ENCODE measurements around the gene RPL41. TPM values are rescaled to one million over a fixed set of nuclear protein-coding genes. Genes with fewer than 3 reads are reported as not detected.
A peak's percentile ranks its signal among the peaks of the same experiment; 100 is the strongest.

Gene RPL41
- total RNA-seq, 6 experiments from 2014 or later = 516 to 1,547 (median 1,257) TPM

- ATAC-seq (peak; percentile 56 to 71 (median 64)), DNase-seq (peak; percentile 92 to 93 (median 93))
- Histone ChIP-seq H3K9me3 (no peaks in the 10 kb centered on the region), H3K27me3 (no peaks in the 10 kb centered on the region), H3K4me3 (peak overlapping the region; percentile 82 to 92 (median 90)), H3K36me3 (peaks cover 0 to 9% (median 4%) of the 10 kb centered on the region in 4 donors), H3K4me1 (peaks cover 0 to 31% (median 7%) of the 10 kb centered on the region in 4 donors), H3K27ac (peak overlapping the region; percentile 91 to 99 (median 93))
- TF ChIP-seq CTCF (IDR thresholded peaks at IDR 0.05) (peak; percentile 73 to 79 (median 76)), POLR2A (IDR thresholded peaks at IDR 0.05) (peak; percentile 77)
- WGBS (ENCODE audit: insufficient coverage, low coverage, low lambda C conversion rate, missing lambda C conversion rate) = 5% methylated on average over 22 of the region's 50 CpGs
- intact Hi-C loops (cut with DNase I) = no loop called here
Observed at GRCh38 chr12:56078931-56079722, 37.3 kb upstream of the RPL41 start.

GRCh38 chr12:56079723-56080555 is 36.5 kb upstream of the RPL41 start, which contains the start of gene ERBB3:
Gene ERBB3 (plus strand): TSS chr12:56080165. CDS start chr12:56080301, 136 bp downstream.
- peak within 1 kb of the TSS; percentile 82 to 92 (median 90) for H3K4me3 ChIP-seq
- intact Hi-C loops (cut with DNase I) = no loop called here
- H3K4me1 ChIP-seq = peaks cover 0 to 39% (median 11%) of the 10 kb centered on the region in 4 donors
- H3K36me3 ChIP-seq = peaks cover 0 to 17% (median 8%) of the 10 kb centered on the region in 4 donors
- peak within 1 kb of the TSS; percentile 91 to 99 (median 93) for H3K27ac ChIP-seq
- DNase-seq (peak; percentile 86 to 88 (median 86)), ATAC-seq (peak; percentile 71 to 79 (median 73))
- H3K9me3 ChIP-seq = no peaks in the 10 kb centered on the region
- peak in 1 of 4 donors; percentile 44 for TF ChIP-seq CTCF (IDR thresholded peaks at IDR 0.05)
- TF ChIP-seq POLR2A (IDR thresholded peaks at IDR 0.05) = peak; percentile 85
- no peaks in the 10 kb centered on the region for H3K27me3 ChIP-seq
- WGBS (ENCODE audit: insufficient coverage, low coverage, low lambda C conversion rate, missing lambda C conversion rate) = under 1% methylated on average over 24 of the region's 59 CpGs

- no peaks in the 10 kb centered on the region for H3K27me3 ChIP-seq
- TF ChIP-seq CTCF (IDR thresholded peaks at IDR 0.05) (peak in 3 of 4 donors; percentile 9 to 35 (median 26)), POLR2A (IDR thresholded peaks at IDR 0.05) (peak; percentile 69)
- peak overlapping the region; percentile 82 to 92 (median 90) for H3K4me3 ChIP-seq
- H3K27ac ChIP-seq = peak overlapping the region; percentile 91 to 99 (median 93)
- H3K36me3 ChIP-seq = peaks cover 0 to 24% (median 13%) of the 10 kb centered on the region in 4 donors
- DNase-seq (peak; percentile 81 to 94 (median 92)), ATAC-seq (peak; percentile 59 to 76 (median 66))
- intact Hi-C loops (cut with DNase I) = no loop called here
- 5% methylated on average over 10 of the region's 20 CpGs for WGBS (ENCODE audit: insufficient coverage, low coverage, low lambda C conversion rate, missing lambda C conversion rate)
- no peaks in the 10 kb centered on the region for H3K9me3 ChIP-seq
- peaks cover 0 to 45% (median 14%) of the 10 kb centered on the region in 4 donors for H3K4me1 ChIP-seq
Observed at GRCh38 chr12:56080556-56081138, 35.8 kb upstream of the RPL41 start.

Measured in right lobe of liver (tissue), 6 donors.